GM12878 (cell line): ENCODE measurements around the gene SURF4.

Experiments used
- BRCA1 ChIP-seq: IDR thresholded peaks from 2 replicates; pipeline ENCODE4 v1.6.1; 2011; ENCODE audit warnings: low read depth, low read length, improper control_type of control experiment
- EGR1 ChIP-seq, 2 experiments: IDR thresholded peaks; 1 replicate in 1 of 2; 2 replicates in 1 of 2; pipeline ENCODE4 v1.6.1; 2011 to 2012; ENCODE audit warnings: low read depth in 2 of 2, low read length in 2 of 2, borderline replicate concordance in 1 of 2, mild to moderate bottlenecking in 1 of 2, moderate library complexity in 1 of 2
- ELK1 ChIP-seq: IDR thresholded peaks from 2 replicates; pipeline ENCODE4 v1.6.1; 2012; ENCODE audit warnings: low read depth, low read length, improper control_type of control experiment
- EP300 ChIP-seq, 2 experiments: fragments of 150-350 bp in 1 of 2; IDR thresholded peaks; 2 replicates each; pipeline ENCODE4 v1.6.1; 2011 to 2012; ENCODE audit warnings: low read depth in 2 of 2, low read length in 2 of 2, borderline replicate concordance in 1 of 2, improper control_type of control experiment in 1 of 2, inconsistent platforms in 1 of 2; ENCODE audit not compliant: control insufficient read depth in 1 of 2
- POLR2A ChIP-seq: IDR thresholded peaks from 2 replicates; pipeline ENCODE4 v1.6.1; 2011; ENCODE audit warnings: low read depth, mild to moderate bottlenecking, low read length
- RFX5 ChIP-seq: IDR thresholded peaks from 2 replicates; pipeline ENCODE4 v1.6.1; 2011; ENCODE audit warnings: low read depth, low read length, improper control_type of control experiment
- SMC3 ChIP-seq: IDR thresholded peaks from 2 replicates; pipeline ENCODE4 v1.6.1; 2011; ENCODE audit warnings: low read length, improper control_type of control experiment, borderline replicate concordance
- STAT3 ChIP-seq: IDR thresholded peaks from 2 replicates; pipeline ENCODE4 v1.6.1; 2011; ENCODE audit warnings: low read depth, low read length, improper control_type of control experiment
- TF ChIP-seq, protein P1 (sequence below), 3 experiments: IDR thresholded peaks in 2 of 3; conservative IDR thresholded peaks in 1 of 3; 2 replicates each; pipeline ENCODE4 v1.5.1; 2011; ENCODE audit warnings: low read depth in 3 of 3, low read length in 3 of 3, mild to moderate bottlenecking in 3 of 3, control low read depth in 2 of 3, moderate library complexity in 2 of 3, inconsistent platforms in 1 of 3, mixed read lengths in 1 of 3; ENCODE audit not compliant: control insufficient read depth in 2 of 3, insufficient read depth in 1 of 3; ENCODE audit errors: extremely low read depth in 1 of 3

- no peak for TF ChIP-seq STAT3
- TF ChIP-seq SMC3 = no peak
- no peak for TF ChIP-seq POLR2A
- no peak for TF ChIP-seq EGR1 (IDR thresholded peaks at IDR 0.05; ENCODE audit: borderline replicate concordance in 1 of 2, low read depth in 2 of 2, low read length in 2 of 2)
- TF ChIP-seq EP300 (IDR thresholded peaks at IDR 0.05; ENCODE audit: borderline replicate concordance in 1 of 2, control insufficient read depth in 1 of 2, low read depth in 2 of 2, low read length in 2 of 2) = no peak
- no peak for TF ChIP-seq RFX5
- no peak for TF ChIP-seq ELK1
- TF ChIP-seq, protein P1, sequence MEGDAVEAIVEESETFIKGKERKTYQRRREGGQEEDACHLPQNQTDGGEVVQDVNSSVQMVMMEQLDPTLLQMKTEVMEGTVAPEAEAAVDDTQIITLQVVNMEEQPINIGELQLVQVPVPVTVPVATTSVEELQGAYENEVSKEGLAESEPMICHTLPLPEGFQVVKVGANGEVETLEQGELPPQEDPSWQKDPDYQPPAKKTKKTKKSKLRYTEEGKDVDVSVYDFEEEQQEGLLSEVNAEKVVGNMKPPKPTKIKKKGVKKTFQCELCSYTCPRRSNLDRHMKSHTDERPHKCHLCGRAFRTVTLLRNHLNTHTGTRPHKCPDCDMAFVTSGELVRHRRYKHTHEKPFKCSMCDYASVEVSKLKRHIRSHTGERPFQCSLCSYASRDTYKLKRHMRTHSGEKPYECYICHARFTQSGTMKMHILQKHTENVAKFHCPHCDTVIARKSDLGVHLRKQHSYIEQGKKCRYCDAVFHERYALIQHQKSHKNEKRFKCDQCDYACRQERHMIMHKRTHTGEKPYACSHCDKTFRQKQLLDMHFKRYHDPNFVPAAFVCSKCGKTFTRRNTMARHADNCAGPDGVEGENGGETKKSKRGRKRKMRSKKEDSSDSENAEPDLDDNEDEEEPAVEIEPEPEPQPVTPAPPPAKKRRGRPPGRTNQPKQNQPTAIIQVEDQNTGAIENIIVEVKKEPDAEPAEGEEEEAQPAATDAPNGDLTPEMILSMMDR (IDR thresholded peaks at IDR 0.05 in 2 of 3, conservative IDR thresholded peaks at IDR 0.05 in 1 of 3; ENCODE audit: control insufficient read depth in 2 of 3, extremely low read depth in 1 of 3, insufficient read depth in 1 of 3, low read depth in 3 of 3, low read length in 3 of 3) = no peak
- no peak for TF ChIP-seq BRCA1
These were observed 34.3 kb downstream of the SURF4 start for GRCh38 chr9:133341369-133342068.
